Measurements from ENCODE around the gene SLC2A6.

SLC2A6 gene

DNA sequence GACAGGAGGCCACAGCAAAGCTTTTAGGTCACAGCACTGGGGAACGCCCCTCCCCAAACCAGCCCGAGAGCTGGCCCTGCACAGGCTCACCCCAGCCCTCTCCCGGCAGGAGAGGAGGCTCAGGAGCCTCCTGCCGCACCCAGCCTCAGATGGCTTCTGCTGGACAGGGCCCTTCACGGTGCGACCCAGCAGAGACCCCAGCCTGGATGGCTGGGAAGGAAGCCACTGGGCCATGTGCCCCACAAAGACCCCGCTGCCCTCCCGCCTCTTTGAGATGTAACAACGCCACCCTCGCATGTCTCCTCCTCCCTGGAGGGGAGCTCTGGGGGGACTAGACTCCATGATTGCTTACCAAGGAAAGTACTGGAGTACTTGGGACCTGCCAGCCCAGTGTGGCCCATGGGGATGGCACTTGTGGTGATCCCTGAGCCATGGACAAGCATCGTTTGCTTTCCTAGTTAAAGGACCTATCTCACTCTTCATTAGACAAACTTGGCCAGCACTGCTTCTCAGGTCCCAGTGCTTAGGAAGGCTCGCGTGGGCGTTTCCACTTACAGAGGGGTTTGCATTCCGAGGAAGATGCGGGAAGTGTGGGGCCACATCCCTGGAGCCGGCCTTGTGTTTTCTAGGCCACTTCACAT, 36.8 kb upstream of the SLC2A6 start:
- DNase-seq, result no peak

DNA sequence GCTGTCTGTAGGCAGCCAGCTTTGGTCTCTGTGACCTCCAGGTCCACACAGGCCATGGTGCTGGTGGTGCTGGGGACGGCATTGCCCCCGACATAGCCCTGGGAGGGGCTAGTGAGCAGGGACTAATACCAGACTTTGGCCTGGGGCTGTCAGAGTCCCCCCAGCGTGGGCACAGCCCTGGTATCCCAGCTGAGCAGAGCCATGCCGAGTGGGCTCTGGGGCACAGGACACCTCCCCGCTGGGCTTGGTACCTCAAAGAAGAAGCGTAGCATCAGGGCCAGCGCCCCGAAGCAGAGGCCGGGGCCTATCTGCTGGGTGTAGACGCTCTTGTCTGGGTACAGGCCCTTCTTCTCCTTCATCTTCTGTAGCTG, 36.3 kb upstream of the SLC2A6 start:
- DNase-seq, result no peak

DNA sequence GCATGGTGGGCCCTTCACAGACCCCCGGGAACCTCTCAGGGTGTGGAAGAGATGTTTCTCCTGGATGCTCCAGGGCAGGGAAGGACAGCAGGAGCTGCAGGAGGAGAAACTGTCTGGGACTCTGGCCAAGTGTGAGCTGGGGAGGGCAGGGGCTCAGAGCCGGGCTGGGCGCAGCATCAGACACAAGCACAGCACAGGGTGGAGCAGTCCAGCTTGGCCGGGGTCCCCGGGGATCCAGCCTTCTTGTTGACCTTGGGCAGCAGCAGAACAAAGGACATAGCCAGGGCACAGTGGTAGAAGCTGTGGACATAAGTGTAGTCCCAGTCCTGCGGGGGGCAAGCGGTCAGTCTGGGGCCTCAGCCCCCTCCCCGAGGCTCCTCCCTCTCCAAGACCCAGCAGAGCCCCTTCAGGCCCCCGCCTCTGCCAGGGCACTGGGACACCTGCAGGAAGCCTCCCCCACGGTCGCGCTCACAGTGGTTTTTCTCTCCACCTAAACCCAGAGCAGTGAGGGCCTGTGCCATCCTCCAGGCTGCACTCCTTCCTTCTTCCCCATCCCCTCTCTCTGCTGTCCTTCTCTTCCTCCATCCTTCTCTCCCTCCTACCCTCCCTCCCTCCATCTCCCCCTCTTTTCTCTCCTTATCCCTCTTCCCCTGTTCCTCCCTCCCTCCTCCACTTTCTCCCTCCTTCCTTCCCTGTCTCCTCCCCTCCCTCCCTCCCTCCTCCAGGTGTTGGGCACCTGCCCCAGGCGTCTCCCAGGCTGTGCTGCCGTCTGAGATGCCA, 35.8 kb upstream of the SLC2A6 start:
- no peak for DNase-seq

DNA sequence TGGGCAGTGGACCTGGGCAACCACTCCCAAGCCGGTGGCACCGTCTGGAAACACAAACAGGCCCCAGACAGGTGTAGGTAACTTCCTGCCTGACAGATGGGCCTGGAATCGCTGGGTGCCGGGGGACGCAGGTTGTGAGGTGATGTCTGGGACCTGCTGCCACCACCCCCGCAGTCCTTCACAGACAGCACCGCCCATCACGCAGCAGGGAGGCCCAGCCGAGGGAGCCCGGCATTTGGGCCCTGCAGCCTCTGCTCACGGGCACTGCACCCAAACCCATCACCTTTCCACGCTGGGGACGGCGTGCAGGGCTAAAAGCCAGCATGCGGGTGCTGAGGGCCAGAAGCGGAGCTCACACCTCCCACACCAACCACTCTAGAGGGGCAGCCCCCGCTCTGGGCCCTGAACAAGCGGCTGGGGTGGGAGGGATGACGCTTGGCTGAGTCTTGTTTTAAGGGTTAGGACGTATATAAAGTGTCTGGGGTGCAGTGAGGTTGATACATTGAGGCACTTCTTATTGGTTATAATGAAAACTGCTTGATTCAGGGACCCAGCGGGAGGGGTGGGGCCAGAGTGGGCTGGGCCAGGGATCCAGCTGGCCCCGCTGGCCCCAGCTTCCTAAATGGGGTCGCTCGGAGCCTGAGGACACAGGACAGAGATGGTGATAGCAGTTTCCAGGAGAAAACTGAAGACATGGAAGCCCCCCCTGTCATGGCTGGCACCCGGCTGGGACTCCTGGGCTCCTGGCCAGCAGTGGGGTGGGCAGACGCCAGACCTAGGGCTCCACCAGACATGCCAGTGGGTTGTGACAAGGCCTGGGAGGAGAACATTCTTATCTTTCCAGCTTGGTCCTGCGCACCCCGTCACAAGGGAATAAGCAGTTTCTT, 34.6 kb upstream of the SLC2A6 start:
- DNase-seq, result no peak

DNA sequence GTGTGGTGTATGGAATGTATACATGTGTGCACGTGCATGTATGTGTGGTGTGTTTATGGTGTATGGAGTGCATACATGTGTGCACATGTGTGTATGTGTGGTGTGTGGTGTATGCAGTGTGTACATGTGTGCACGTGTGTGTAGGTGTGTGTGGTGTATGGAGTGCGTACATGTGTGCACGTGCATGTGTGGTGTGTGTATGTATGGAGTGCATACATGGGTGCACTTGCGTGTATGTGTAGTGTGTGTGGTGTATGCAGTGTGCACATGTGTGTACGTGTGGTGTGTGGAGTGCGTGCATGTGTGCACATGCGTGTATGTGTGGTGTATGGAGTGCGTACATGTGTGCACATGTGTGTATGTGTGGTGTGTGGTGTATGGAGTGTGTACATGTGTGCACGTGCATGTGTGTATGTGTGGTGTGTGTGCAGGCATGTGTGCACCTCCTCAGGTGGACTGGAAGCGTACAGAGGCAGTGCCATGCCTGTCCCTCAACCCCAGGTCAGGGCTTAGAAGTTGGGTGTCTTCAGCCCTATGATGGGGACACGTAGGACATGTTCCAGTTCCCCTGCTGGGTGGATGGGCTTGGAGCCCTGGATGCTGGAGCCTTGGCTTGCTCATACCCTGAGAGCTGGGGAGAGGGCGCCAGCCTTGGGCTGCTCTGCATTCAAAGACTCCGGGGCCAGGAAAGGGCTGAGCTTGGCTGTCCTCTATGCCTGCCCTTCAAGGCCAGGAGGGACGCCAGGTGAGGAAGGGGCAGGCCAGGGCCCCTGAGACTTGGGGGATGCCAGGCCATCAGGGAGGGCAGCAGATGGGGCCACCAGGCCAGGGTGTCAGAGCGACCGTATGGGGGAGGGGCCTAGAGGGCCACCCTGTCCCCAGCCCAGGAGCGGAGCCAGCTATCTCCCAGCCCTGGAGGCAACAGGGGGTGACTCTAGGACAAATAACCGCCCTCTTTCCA, 33.6 kb upstream of the SLC2A6 start:
- no peak for DNase-seq

DNA sequence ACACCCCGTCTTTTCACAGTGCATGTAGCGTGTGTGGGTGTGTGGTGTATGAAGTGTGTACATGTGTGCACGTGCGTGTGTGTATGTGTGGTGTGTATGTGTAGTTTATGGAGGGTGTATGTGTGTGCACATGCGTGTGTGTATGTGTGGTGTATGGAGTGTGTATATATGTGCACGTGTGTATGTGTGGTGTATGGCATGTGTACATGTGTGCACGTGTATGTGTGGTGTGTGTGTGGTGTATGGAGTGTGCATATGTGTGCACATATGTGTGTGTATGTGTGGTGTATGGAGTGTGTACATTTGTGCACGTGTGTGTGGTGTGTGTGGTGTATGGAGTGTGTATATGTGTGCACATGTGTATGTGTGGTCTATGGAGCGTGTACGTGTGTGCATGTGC, 32.7 kb upstream of the SLC2A6 start:
- no peak for DNase-seq

DNA sequence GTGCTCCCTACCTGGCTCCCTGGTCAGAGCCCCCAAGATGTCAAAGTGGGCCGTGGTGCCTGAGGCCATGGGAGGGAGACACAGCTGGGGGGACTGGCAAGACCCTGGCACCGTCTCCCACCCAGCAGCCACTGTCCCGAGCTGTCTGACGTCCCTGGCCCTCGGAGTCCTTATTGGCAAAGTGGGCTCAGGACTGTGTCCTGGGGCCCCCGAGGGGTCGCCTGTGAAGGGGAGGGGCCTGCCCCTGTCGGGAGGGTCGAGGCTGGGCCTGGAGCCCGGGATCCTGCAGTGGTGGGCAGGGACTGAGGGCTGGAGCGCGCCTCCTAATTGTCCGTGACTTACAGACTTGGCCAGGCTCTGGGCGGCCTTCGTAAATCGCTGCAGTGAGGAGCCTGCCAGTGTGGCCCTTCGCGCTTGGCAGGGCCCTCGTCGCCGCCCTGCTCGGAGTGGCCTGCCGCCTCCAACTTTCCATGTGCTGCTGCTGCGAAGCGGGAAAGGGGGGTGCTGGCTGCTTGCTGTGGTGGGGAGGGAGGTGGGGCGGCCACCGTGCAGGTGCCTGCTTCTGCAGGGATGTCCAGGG, 32.1 kb upstream of the SLC2A6 start:
- DNase-seq, result no peak

DNA sequence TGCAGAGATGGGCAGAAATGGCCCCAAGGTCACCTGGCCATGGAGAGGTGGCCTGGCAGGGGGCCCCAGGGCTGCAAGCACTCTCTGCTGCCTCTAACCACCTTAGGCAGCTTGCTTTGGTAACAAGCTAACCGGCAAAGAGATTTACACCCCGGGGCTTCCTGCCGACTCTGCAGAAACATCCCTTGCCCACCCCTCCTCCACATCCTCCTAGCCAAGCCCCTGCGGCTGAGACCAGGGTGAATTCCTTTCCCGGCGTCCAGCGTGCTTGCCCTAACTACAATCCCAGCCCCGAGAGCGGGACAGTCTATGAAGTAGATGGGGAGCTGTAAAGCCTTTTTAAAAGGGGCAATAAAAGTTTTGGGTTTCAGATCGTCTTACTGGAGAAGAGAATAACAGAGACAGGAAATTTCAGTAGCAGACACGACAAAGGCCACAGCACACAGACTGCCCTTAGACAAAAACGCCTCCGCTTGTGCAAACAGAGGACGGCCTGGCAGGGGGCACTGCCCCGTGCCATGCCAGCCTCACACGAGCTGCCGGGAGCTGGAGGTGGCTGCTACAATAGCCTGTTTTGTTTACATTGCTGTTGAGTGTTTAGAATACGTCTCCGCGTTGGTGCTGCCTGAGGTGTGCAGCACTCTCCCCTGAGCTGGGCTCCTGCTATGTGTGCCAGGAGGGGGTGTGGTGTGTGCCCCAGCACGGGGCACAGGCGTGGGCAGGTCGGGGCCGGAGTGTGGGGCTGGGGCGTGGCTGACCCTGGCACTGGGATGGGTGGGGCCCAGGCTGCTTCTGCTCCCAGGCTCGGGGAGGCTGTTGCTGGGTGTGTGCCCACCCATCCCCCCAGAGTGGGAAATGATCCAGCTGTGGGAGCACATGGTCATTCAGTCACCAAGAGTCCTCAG, 30.5 kb upstream of the SLC2A6 start:
- no peak for DNase-seq

DNA sequence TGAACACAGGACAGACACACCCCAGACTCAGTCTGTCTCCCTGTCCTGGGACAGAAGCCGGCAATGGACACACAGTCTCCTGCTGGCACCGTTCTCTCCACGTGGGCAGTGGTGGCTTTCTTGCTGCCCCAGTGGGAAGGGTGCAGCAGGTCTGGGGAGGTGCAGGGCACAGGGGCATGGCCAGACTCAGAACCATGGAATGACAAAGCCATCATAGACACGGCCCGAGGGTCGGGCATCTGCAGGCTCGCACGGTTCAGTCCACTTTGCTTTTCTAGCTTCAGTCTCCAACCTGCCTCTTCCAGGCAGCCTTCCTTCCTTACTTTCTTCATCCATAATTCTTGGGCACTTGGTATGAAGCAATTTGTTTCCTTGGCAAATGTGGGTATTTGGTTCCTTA, 29.1 kb upstream of the SLC2A6 start:
- DNase-seq, result no peak

DNA sequence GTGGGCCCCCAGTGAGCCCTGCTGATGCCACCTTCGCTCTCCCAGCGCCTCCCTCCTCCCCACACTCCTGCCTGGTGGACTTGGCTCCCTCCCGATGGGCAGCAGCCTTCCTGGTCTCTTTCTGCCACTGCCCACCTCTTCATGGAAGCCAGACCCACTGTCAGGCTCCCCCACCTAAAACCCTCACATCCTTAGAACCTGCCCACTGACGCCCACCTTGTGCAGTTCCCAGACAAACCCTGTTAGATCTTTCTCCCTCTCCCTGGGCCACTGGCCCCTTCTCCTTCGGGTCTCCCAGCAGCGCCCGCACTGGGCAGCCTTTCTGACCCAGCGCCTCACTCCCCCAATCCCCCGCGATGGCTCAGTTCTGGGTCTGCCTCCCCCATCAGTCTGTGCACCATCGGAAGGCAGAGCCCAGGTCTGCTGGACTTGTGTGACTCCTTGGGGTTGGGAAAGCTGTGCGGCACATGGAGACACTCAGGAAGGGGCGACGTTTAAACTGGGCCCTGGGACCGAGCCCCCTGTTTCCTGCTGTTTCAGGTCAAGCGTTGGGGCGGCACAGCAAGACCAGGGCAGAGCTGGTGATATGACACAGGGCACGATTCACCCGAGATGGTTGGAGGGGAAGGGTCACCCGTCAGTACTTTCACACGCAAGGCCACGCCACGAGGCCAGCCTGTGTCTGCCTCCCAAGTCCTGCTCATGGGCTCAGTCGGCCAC, 28.5 kb upstream of the SLC2A6 start:
- DNase-seq, result no peak

DNA sequence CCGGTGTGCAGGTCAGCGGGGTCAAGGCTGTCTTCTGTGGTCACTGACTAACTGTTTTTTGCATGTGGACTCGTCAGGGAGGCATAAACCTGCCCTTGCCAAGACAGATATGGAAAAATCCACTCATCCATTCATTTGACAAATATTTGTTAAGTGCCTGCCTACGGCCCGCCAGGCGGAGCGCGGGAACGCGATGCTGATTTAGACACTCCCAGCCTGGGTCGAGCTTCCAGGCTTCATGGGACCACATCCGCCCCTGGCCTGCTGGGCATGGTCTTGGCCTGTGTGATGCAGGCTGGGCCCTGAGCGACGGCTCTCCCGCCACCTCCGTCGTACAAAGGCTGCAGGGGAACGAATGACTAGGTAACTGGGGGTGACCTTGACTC, 27.7 kb upstream of the SLC2A6 start:
- DNase-seq, result no peak

DNA sequence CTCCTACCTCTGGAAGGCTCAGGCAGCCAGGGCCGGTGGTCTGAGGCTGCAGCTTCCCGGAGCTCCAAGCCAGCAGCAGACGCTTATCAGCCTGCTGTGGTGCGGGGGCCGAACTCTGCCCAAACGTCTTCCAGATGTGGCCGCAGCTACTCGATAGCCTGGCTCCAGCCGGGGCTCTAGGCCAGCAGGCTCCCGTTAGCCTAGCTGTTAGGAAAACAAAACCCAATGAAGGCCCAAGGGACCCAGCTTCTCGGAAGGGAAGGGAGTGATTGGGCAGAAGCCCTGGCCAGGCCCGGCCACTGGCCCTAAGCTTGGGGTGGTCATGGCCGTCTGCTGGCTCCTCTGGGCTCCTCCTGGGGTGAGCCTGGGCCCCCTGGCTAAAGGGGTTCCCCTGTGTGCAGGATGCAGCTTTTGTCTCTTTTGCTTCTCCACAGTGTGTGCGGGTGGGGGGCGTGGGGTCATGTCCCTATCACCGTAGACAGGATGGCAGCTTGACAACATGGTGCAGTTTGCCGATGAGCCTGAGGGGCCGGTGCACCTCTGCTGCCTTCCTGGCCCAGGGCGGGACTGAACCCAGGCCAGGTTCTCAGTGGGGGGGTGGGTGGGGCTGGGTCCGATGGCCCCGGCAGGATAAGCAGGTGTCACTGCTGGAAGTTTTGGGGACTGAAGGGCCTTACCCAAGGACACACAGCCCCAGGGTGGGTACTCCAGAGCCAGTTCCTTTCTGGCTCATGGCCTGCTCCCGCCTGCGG, 27.2 kb upstream of the SLC2A6 start:
- DNase-seq, result no peak

DNA sequence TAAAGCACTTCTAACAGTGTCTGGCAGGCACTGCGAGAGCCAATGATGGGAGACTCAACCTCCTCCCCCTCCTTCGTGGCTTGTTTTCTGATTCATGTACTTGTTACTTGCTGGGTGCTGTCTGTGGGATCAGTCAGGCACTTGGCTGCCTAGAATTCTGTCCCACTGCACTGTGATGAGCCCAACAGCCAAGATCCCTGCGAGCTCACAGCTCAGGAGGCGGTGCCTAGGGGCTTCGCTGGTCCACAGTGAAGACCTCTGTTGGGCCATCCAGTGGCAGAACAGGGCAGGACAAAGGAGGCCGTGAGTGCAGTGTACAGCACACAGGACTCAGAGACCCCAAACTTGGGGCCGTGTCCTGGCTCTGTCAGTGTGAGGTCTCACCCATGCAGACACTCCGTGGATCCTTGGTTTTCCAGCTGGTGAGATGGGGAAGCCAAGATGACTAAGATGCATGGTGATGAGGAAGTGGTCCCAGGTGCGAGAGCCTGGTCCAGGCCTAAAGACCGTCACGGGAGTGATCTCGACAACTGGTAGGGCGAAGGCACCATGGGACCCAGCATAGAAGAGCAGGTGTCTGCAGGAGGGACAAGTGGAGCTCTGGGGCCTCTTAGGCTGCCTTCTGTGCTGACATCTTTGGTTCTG, 26.4 kb upstream of the SLC2A6 start:
- no peak for DNase-seq

DNA sequence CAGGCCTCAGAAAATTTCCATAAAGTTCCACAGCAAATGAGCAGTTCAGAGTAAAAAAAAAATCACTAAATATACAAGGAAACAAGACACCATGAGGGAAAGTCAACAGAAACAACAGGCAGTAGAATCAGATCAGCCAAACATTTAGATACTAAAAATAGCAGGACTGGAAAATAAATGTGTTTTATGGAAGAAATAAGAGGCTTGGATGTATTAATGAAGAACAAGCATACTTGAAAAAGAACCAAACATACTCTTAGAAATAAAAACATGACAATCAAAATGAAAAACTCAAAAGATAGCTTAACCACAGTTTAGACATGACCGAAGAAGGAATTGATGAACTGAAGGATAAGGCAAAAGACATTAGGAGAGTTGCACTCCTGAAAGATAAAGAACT, 23.2 kb upstream of the SLC2A6 start:
- no peak for DNase-seq

DNA sequence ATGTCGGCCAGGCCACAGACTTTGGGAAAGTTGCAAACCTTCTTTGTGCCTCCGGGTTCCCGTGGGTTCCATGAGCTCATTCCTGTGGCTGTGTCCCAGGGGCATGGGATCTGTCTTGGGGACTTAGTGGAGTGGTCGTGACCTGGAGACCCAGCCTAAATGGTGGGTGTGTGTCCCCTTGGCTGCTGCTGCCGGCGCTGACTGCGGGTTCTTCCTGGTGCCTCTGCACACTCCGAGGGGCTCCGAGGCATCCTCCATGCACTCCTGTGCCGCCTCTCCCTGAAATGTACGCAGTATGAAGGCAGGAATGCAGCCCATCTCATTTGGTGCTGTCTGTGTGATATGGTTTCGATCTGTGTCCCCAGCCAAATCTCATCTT, 21.0 kb upstream of the SLC2A6 start:
- DNase-seq, result no peak

DNA sequence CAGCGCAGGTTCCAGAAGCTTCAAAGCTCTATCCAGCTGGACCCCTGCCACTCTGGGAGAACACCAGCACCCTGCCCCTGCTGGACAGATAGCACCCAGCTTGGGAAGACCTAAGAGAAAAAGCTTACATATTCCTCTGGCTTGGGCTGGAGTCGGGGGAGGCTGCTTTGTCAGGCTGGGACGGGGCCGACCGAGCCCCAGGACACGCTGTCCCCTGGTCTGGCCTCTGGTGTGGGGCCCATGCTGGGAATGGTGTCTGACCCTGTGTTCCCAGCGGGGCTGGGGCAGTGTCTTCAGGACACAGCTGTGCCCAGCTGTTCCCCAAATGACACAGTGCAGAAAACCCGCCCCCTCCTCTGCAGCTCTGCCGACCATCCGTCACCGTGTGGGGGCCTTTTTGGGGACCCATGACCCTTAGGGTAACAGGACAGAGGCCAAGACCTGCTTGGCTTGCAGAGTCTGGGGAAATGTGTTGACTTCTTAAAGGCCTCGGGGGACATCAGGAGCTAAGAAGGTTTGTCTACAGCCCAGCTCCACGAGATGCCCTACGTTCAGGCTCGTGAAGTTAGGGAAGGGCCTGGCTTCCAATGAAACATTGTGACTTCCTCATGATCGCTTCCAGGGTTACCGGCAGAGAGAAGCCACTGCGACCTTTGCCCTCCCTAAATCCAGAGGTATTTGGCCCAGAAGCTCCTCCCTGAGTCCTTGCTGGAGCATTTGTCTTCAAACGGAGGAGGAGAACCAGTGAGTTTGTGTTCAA, 20.4 kb upstream of the SLC2A6 start:
- DNase-seq, result no peak

DNA sequence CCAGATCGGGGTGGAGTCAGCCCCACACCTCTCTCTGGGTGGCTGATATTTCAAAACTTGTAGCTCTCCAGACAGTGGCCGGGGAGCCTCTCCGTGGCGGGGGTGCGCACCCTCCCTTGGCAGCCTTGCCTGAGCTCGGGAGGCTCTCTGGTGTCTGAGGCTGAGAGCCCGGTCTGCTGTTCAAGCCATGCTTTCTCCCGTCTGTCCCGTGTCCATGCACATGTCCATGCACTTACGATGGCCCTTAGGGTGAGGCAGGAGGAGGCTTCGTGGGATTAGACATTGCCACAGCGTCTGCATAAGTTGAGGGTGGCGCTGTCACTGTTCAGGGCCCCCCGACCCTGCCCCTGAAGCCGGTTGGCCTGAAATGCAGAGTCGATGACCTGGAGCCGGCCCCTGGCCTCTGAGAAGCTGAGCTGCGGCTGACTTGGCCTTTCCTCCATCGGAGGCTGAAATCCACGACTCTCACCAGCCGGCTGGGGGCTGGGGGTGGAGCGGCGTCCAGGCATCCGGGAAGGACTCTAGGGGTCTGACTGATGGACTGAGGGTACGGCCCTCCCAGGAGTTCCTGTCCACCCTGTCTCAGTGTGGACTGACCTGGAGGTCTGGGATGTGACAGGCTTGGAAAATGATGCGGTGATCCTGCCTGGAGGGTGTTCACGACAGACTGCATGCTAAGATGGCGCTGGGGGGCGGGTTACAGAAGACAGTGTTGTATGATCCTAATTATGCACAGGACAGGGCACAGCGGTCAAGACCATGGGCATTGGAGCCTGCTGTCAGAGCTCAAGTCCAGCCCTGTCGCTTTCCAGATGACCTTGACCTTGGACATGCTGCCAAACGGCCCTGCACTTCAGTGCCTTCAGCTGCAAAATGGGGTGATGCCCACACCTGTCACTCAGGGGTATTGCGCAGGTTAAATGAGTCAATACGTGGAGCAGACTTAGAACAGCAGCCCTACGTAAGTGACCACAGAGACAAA, 18.3 kb upstream of the SLC2A6 start:
- no peak for DNase-seq
